Activated T-cell treated with anti-CD3 and anti-CD28 coated beads for 1 hour (primary cell): ENCODE results near the gene GOPC.
"Not testable (repeated sequence)": the region's sequence is repeated elsewhere in the genome, so short reads cannot be mapped to it uniquely, and the experiment has no call there.

Source experiments
- DNase-seq: peaks from one replicate; pipeline ENCODE4 v3.0.0-alpha.2; 2020; ENCODE audit warnings: low read depth

Gene GOPC

DNA sequence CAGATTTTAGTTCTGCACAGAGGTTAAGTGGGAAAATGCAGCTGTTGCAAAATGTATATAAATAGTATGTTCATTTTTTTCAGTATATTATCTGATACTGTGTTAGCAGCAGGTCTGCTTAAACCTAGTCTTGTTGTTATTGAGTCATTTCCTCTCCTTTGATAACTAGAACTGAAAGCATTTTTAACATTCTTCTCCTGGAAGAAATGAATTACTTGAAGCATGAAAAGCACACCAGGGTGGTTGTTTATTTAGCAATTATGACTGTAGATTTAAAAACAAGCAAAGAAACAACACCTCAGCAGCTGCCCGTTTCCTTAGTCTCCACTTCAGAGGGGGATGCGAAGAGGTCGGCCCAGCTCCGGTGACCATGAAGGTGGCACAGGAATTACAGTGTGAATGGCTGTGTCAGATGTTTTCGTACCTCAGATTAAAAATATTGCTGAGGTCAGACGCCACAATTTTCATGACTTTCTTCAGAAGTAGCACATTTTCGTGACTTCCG is 53.5 kb downstream of the GOPC start:
- no peak for DNase-seq

DNA sequence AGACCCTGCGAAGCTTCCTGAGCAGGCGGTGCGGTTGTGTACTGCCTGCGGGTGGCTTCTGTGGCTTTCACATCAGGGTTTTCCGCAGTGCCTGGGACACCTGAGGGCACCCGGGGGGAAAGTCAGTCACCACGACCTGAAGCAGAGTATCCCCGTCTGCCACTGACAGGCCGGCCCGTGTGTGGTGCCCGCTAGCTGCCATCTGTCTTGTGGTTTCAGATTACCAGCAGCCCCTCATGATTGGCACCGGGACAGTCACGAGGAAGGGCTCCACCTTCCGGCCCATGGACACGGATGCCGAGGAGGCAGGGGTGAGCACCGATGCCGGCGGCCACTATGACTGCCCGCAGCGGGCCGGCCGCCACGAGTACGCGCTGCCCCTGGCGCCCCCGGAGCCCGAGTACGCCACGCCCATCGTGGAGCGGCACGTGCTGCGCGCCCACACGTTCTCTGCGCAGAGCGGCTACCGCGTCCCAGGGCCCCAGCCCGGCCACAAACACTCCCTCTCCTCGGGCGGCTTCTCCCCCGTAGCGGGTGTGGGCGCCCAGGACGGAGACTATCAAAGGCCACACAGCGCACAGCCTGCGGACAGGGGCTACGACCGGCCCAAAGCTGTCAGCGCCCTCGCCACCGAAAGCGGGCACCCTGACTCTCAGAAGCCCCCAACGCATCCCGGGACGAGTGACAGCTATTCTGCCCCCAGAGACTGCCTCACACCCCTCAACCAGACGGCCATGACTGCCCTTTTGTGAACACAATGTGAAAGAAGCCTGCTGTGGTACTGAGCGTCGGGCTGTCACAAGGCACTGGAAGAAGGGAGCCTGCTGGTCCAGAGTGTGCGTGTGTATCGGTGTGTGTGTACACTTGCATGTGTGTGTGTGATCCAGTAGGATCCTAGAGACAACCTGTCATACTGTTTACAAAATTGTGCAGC is 54.4 kb downstream of the GOPC start:
- peak; percentile 26 for DNase-seq

GRCh38 chr6:117546674-117547073 is 55.6 kb downstream of the GOPC start:
- no peak for DNase-seq

DNA sequence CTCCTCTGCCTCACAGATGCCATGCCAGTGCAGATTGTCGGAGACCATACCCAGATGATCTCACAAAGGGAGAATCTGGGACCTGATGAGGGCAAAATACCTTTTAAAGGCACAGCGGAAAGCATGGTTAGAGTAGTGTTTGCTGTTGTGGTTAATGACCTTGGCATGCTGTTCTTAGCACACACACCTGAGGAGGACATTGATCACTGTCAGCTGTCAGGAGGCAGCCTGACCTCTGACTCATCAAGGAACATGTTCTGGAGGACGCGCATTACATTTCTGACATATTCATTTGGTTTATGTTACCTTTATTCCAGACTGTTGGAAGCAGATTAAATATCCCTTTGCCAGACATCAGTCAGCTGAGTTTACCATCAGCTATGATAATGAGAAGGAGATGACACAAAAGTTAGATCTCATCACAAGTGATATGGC is 57.1 kb downstream of the GOPC start:
- DNase-seq = no peak

DNA sequence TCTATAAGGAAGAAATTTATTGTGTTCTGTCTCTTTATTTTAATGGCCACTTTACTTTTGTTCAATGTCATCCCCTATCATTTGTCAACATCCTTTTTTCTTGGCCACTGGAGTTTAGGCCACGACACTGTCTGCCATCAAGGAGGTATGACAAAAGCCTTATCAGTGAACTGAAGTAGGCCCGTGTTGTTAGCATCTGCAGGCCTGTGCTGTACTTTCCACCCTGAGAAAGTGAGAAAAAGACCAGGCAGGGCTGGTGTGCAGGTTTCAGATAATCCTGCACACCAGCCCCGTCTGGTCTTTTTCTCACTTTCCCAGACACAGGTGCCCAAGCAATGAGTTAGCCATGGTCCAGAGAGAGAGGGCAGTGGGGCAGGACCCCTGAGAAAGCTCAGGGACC is 57.6 kb downstream of the GOPC start:
- no peak for DNase-seq

GRCh38 chr6:117542493-117542892 is 59.8 kb downstream of the GOPC start:
- no peak for DNase-seq

- no peak for DNase-seq
Measured at GRCh38 chr6:117540670-117541069, 61.6 kb downstream of the GOPC start.

- DNase-seq = no peak
Measured at GRCh38 chr6:117538615-117539014, 63.7 kb downstream of the GOPC start.

DNA sequence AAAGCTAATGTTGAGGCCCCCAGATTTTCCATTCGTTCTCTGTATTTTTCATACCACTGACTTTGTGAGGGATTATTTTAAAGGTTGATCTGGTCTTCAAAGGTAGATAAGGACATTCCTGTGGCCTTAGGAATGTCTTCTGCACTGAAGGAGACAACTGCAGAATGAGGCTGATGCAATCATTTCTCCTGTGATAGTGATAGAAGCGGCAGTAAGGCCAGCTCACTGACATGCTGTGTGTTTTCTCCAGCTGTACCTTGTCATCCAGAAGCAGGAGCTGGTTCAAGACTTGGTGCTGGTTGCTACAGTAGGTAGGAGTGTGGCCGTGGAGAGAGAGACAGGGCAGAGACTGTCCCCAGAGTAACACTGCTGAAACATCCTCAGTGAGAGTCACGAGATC is 66.0 kb downstream of the GOPC start:
- DNase-seq = no peak

- DNase-seq = no peak
Measured at GRCh38 chr6:117534974-117535373, 67.3 kb downstream of the GOPC start.

DNA sequence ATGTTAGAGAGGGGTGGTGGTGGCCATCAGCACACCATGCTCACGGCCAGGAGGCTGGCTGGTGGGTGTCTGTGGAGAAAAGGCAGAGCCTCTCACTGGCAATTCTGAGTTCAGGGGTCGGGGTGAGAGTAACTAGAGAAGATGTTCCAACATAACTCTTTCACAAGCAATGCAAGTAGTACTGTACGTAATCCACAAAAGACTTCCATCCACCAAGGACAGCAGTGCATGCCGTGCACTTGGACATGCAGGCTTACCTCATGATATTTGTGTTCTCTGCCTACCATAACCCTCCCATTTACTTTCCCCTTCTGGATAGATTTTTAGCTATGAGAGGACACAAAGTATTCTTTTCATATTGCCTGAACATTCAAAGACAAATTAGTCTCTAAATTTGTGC is 68.5 kb downstream of the GOPC start:
- no peak for DNase-seq

- DNase-seq = no peak
Measured at GRCh38 chr6:117531809-117532725, 70.2 kb downstream of the GOPC start.

DNA sequence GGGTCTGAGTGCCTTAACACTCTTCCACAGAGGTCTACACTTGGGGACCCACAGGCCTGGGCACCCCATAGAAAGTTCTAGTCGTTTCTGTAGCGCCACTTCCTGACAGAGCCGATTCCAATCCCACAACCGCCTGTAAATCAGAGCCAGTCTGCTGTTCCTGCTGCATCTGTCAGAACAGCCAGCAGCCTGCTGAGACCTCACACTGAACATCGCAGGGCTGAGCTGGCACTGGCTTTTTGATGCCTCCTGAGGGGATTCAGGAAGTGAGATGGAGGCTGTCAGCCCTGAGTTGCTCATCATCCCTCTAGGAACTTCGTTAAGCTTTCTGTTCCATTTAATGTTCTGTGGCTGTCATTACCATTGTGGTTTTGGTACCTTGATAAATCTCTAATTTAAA is 71.0 kb downstream of the GOPC start:
- no peak for DNase-seq

DNA sequence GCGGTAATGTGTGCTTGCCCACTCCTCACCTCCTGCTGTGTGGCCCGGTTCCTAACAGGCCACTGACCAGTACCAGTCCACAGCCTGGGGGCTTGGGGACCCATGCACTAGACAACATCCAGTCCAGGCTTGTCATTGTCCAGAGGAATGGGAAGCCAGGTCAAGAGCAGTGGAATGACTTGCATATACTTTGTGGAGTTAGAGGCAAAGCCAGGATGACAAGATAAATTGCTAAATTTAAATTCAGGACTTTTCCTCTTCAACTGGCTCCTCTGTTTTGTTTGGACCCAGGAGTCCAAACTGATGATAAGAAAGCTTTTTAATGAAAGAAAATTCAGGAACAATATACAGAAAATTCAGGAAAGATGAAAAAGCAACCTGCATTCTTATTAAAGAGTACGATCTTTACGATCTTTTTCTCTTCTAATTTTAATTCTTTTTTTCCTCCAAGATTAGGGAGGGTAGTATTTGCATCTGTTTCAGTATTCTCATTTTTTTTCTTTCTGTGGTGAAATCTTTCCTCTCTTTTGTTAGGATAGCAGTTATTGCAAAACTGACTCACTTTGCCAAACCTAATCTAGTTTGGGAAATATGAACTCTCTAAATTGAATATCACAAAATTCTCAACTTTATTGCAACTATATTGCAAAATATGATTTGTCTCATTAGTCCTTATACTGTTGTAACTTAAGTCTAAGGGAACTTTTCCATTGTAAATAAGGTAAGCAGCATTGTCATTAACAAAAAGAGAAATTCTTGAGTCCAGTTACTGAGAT is 71.7 kb downstream of the GOPC start:
- DNase-seq = no peak

GRCh38 chr6:117525607-117526006 is 76.7 kb downstream of the GOPC start:
- DNase-seq = no peak

DNA sequence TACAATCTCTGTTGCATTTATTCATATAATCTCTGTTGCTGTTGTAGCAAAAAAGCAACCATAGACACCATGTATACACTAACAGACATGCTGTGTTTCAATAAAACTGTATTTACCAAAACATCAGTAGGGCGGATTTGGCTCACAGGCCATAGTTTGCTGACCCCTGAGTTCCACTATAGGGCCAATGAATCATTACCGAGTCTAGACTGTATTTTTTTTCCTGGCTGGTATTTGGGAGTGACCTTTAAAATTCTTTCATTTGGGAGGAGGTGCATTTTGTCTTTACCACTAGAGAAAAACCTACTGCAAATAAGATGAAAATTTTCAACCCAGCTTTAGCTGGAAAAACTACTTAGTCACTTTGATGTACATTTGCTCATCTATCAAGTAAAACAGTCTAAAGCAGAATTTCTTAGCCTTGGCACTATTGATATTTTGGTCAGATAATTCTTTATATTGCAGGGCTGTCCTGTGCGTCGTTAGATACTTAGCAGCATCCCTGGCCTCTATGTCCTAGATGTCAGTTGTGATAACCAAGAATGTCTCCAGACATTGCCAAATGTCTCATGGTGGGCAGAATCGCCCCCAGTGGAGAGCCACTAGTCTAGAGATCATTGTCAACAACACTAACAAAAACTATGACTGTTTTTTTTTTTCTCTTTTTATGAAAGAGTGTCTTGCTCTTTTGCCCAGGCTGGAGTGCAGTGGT is 80.4 kb downstream of the GOPC start:
- no peak for DNase-seq

DNA sequence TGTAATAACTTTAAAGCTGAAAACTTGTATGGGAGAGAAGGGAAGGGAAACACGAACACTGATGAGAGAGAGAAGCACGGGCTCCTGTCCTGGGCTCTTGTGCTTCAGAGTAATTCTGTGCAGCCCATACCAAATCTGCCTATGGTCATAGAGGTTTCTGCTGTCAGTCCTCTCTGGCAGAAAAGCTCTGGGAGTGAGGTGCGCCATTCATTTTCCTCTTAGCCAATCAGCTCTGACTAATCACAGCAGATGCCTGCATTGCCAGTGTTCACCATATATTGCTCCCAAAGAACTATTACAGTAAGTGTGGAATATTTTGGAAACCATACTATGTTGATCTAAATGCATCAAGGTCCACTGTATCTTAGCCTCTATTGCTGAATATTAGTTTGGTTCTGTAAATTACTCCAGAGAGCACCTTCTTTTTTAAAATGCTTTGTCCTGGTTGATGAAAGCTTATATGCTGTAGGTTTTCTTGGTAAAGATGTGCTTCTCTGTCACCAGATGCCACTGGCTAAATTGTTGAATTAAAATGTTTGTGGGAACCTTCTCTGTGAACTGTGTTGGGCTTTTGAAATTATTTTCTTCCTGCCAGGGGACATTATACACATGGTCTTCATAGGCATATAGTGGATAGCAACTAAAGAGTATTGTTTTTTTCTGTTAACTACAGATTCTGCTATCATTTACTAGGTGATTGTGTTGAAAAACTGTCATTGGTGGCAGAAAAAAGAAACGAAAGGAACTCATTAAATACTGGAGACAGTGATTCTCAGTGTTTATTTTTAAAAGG is 81.5 kb downstream of the GOPC start:
- no peak for DNase-seq

GRCh38 chr6:117518870-117519269 is 83.4 kb downstream of the GOPC start:
- DNase-seq = no peak

DNA sequence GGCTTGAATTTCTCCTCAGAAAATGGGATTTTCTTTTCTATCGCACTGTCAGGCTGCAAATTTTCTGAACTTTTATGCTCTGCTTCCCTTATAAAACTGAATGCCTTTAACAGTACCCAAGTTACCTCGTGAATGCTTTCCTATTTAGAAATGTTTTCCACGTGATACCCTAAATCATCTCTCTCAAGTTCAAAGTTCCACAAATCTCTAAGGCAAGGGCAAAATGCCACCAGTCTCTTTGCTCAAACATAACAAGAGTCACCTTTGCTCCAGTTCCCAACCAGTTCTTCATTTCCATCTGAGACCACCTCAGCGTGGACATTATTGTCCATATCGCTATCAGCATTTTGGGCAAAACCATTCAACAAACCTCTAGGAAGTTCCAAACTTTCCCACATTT is 84.3 kb downstream of the GOPC start:
- not testable (repeated sequence) for DNase-seq

GRCh38 chr6:117515326-117515725 is 87.0 kb downstream of the GOPC start:
- no peak for DNase-seq
